Prostate gland (tissue), 2 donors: ENCODE results near the gene SURF1.

Source experiments
- CTCF ChIP-seq, 4 experiments: fragments of 200-600 bp in 2 of 4; fragments of 450-650 bp in 2 of 4; sonication (generic) in 2 of 4; IDR thresholded peaks; 1 replicate in 3 of 4; 2 replicates in 1 of 4; pipeline ENCODE4 v1.5.1; 2016 to 2019; ENCODE audit warnings: antibody characterized with exemption in 4 of 4, mild to moderate bottlenecking in 2 of 4, moderate library complexity in 2 of 4
- POLR2AphosphoS5 ChIP-seq: sonication (generic); formaldehyde crosslinking; IDR thresholded peaks from one replicate; pipeline ENCODE4 v1.6.1; 2017; ENCODE audit warnings: antibody characterized with exemption

GRCh38 chr9:133342570-133342969, 13.7 kb downstream of the SURF1 start:
- TF ChIP-seq CTCF (IDR thresholded peaks at IDR 0.05) (no peak), POLR2AphosphoS5 (no peak)
